GM11168 (cell line): ENCODE data around the gene FOXK1.

Experiments used
- in situ Hi-C: fragments of 300-500 bp; cut with MboI; formaldehyde crosslinking; loops from one replicate; pipeline ENCODE4 v1.12.0; 2022; ENCODE audit warnings: low sequenced_read_pairs; ENCODE audit not compliant: unreplicated experiment

The FOXK1 gene

GRCh38 chr7:4775848-4776623, 93.9 kb downstream of the FOXK1 start:
- in situ Hi-C loops: no loop called here

GRCh38 chr7:4779118-4779517, 97.0 kb downstream of the FOXK1 start:
- in situ Hi-C loops: no loop called here

GRCh38 chr7:4781366-4782069, 99.4 kb downstream of the FOXK1 start:
- in situ Hi-C loops: no loop called here

GRCh38 chr7:4782333-4783291, 100.5 kb downstream of the FOXK1 start:
- in situ Hi-C loops: no loop called here

- in situ Hi-C loops: no loop called here
These were observed 101.2 kb downstream of the FOXK1 start for GRCh38 chr7:4783292-4783652.

- in situ Hi-C loops: no loop called here
These were observed 101.8 kb downstream of the FOXK1 start for GRCh38 chr7:4783762-4784351.

GRCh38 chr7:4784799-4785198, 102.7 kb downstream of the FOXK1 start:
- in situ Hi-C loops: no loop called here

- in situ Hi-C loops: no loop called here
These were observed 103.3 kb downstream of the FOXK1 start for GRCh38 chr7:4785371-4785770.

- in situ Hi-C loops: no loop called here
These were observed 103.9 kb downstream of the FOXK1 start for GRCh38 chr7:4786015-4786414.

- in situ Hi-C loops: no loop called here
These were observed 105.4 kb downstream of the FOXK1 start for GRCh38 chr7:4787541-4787940.

- in situ Hi-C loops: no loop called here
These were observed 106.0 kb downstream of the FOXK1 start for GRCh38 chr7:4787947-4788626.

GRCh38 chr7:4788627-4789189, 106.6 kb downstream of the FOXK1 start:
- in situ Hi-C loops: no loop called here

- in situ Hi-C loops: loop anchor here (10.0 kb wide), 1 partner anchor 295 kb away; no protein-coding TSS in a partner anchor
These were observed 107.3 kb downstream of the FOXK1 start for GRCh38 chr7:4789194-4790077.

- in situ Hi-C loops: loop anchor here (10.0 kb wide), 1 partner anchor 295 kb away; no protein-coding TSS in a partner anchor
These were observed 108.0 kb downstream of the FOXK1 start for GRCh38 chr7:4790078-4790465.

GRCh38 chr7:4790516-4790991, 108.5 kb downstream of the FOXK1 start:
- in situ Hi-C loops: loop anchor here (10.0 kb wide), 1 partner anchor 294 kb away; no protein-coding TSS in a partner anchor

GRCh38 chr7:4791101-4791737, 109.1 kb downstream of the FOXK1 start:
- in situ Hi-C loops: loop anchor here (10.0 kb wide), 1 partner anchor 294 kb away; no protein-coding TSS in a partner anchor

GRCh38 chr7:4791738-4792536, 109.8 kb downstream of the FOXK1 start:
- in situ Hi-C loops: loop anchor here (10.0 kb wide), 1 partner anchor 293 kb away; no protein-coding TSS in a partner anchor
